ENCODE results near the gene LGALS9B.
"Not testable (repeated sequence)": the region's sequence is repeated elsewhere in the genome, so short reads cannot be mapped to it uniquely, and the experiment has no call there.

LGALS9B gene

GRCh38 chr17:20467447-20467846 is at the start of gene LGALS9B:
Gene LGALS9B, minus strand, starts transcription at chr17:20467539. Its CDS starts 69 bp downstream, at chr17:20467470.
- DNase-seq (ENCODE audit: extremely low spot score); CTCF ChIA-PET; POLR2A ChIA-PET: not testable (repeated sequence)

GRCh38 chr17:20516986-20517385 is 49.6 kb upstream of the LGALS9B start:
- POLR2A ChIA-PET; CTCF ChIA-PET; DNase-seq (ENCODE audit: extremely low spot score): not testable (repeated sequence)

GRCh38 chr17:20515099-20515498 is 47.8 kb upstream of the LGALS9B start:
- POLR2A ChIA-PET; CTCF ChIA-PET; DNase-seq (ENCODE audit: extremely low spot score): not testable (repeated sequence)

DNA sequence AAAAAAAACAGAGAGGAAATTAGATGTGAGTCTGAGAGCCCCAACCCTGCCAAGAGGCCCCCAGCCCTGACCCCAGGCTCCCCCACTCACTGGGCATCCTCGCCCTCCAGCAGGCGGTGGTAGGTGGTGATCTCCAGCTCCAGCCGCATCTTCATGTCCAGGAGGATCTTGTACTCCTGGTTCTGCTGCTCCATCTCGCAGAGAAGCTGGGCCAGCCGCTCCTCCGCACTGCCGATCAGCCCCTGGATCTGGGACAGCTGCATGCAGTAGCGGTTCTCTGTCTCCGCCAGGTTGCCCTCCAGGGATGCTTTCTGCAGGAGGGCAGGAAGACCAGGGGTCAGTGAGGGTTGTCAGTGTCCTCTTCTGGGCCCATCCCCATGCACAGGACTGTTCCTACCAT is 46.2 kb upstream of the LGALS9B start:
- DNase-seq (ENCODE audit: extremely low spot score); CTCF ChIA-PET; POLR2A ChIA-PET: not testable (repeated sequence)

DNA sequence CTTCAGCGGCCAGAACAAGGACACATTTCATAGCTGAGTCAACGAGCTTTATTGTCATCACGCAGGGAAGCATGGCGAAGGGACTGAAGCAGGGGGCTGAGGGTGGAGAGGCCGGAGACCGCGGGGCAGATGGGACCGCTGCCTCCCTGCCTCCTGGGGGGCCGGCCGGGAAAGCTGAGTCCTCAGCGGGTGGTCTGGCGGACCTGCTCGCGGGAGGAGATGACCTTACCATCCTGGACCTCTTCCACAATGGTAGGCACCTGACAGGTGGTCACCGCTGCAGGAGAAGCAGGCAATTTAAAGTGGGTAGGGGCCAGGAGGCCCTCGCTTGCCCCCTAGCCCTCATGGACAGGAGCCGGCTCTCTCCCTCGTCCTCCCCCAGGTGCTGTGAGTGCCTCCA is 45.0 kb upstream of the LGALS9B start:
- DNase-seq (ENCODE audit: extremely low spot score); POLR2A ChIA-PET; CTCF ChIA-PET: not testable (repeated sequence)

DNA sequence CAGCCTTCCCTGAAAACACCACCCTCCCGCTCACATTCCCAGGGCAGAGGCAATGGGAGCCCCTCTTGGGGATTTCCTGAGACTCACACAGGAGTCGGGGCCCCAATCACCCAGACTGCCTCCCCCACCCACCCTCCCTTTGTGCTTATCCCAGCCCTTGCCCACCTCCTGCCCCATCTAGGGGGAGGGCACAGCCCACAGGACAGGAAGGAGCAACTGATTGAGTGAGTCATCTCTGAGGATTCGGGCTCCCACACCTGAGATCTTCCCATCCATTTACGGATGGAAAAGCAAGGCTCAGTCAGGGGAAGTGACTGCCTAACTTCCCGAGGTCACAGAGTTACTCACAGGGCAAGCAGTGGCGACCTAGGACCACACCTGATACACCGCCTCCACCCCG is 44.4 kb upstream of the LGALS9B start:
- POLR2A ChIA-PET, CTCF ChIA-PET: not testable (repeated sequence)

DNA sequence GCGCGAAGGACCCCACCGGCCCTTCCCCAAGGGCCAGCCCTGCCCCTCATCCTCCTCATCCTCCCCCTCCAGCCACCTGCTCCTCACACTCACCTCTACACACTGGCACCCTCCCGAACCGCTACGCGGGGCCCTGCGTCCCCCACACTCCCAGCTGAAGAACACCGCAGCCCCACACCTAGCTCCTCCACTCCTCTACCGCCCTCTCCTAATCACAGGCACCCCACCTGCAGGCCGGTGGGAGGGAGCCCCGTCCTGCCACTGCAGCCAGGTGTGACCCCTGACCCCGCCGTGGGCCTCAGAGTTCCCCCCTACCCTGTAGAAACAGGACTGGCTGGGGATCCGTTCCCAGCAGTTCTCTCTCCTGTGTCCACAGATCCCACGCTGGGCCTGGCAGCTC is 38.0 kb upstream of the LGALS9B start:
- POLR2A ChIA-PET; DNase-seq (ENCODE audit: extremely low spot score); CTCF ChIA-PET: not testable (repeated sequence)

More for the DNA sequence above, 44.4 kb upstream of the LGALS9B start:
- not testable (repeated sequence) for DNase-seq (ENCODE audit: extremely low spot score)

DNA sequence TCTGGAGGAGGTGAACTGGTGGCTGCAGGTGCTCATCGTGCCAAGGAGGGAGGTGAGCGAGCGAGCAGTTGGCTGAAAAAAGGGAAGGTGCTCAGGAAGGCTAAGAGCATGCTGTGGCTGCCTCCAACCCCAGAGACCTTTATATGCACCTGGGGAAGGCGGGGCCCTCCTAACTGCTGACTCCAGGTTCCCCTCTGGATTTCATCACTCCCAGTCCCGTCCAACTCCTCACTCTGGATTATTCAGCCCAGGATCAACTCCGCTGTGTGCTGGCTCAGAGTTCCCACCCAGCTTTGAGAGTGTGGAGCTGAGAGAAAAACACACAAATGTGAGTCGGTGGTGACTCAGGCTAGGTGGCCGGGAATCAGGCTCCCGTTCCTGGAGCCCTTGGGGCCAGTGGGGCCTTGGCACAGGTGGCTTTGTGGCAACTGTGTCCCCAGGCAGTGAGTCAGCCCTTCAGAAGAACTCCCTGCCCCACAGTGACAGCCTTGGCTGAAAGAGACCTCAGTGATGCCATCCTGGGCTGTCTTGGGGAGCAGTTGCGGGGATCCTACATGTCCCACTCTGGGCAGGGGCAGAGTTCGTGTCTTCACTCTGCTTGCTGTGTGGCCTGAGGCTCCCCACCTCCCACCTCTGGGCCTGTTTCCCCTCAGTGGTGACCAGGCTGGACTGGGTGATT is 37.2 kb upstream of the LGALS9B start:
- DNase-seq (ENCODE audit: extremely low spot score); CTCF ChIA-PET; POLR2A ChIA-PET: not testable (repeated sequence)

DNA sequence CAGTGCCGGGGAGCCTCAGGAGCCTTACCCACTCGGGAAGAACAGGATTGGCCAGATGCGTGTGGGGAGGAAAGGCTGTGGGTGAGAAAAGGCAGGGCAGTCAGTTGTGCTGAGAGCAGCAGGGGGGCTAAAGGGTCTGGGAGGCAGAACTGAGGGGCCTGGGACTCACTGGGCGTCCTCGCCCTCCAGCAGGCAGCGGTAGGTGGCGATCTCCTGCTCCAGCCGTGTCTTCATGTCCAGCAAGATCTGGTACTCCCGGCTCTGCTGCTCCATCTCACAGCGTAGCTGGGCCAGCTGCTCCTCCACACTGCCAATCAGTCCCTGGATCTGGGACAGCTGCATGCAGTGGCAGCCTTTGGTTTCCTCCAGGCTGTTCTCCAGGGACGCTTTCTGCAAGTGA is 34.6 kb upstream of the LGALS9B start:
- CTCF ChIA-PET; POLR2A ChIA-PET; DNase-seq (ENCODE audit: extremely low spot score): not testable (repeated sequence)

DNA sequence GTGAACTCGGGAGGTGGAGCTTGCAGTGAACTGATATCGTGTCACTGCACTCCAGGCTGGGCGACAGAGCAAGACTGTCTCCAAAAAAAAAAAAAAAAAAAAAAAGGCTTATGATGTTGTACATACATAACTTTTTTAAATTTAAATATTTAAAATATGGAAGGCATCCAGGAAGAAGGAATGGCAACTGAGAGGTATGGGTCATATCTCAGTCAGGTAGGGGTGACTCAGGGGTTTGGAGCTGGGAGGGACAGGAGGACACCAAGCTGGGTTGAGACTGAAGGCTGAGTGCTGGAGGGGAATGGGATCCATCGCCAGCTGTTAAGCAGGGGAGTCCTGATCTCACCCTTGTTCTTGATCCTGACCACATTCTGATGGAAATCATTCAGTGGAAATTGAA is 33.0 kb upstream of the LGALS9B start:
- DNase-seq (ENCODE audit: extremely low spot score); CTCF ChIA-PET; POLR2A ChIA-PET: not testable (repeated sequence)

DNA sequence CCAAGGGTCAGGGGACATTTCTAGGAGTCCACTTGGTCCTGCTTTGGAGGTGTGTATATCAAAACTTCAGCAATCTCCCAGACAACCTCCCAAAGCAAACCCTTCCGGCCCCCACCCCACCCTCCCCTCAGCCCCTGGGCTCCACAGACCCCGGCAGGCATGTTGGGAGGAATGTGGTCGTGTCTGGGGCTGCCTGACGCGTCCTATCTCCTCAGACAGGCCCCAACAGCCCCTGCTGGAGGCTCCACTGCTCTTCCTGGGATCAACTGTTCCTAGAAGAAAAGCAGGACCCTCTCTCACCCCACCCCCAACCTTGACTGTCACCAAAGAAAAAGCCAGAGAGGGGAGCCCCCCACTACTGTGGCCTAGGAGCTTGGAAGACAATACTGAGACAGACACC is 28.1 kb upstream of the LGALS9B start:
- POLR2A ChIA-PET; DNase-seq (ENCODE audit: extremely low spot score); CTCF ChIA-PET: not testable (repeated sequence)

- CTCF ChIA-PET; POLR2A ChIA-PET; DNase-seq (ENCODE audit: extremely low spot score): not testable (repeated sequence)
These were observed 27.4 kb upstream of the LGALS9B start for GRCh38 chr17:20494735-20495134.

- CTCF ChIA-PET; POLR2A ChIA-PET; DNase-seq (ENCODE audit: extremely low spot score): not testable (repeated sequence)
These were observed 26.8 kb upstream of the LGALS9B start for GRCh38 chr17:20494147-20494546.

DNA sequence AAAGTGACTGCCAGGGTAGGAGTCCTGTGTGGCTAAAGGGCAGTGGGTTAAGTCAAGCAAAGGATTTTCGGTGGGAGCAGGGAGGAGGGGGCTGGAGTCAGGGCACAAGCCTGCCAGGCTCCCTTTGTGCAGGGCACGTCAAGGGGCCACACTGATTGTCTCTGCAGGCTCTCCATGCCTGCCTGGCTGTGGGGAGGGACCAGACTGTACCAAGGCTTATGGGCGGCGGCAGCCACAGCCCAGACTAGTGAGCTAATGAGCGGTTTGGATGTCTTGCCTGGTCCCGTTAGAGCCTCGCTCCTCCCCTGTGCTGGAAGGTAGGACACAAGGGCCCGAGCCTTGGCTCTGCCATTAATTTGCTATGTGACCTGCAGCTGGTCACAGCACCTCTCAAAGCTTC is 25.6 kb upstream of the LGALS9B start:
- CTCF ChIA-PET; POLR2A ChIA-PET; DNase-seq (ENCODE audit: extremely low spot score): not testable (repeated sequence)

GRCh38 chr17:20492099-20492498 is 24.8 kb upstream of the LGALS9B start:
- CTCF ChIA-PET; POLR2A ChIA-PET; DNase-seq (ENCODE audit: extremely low spot score): not testable (repeated sequence)

- DNase-seq (ENCODE audit: extremely low spot score); CTCF ChIA-PET; POLR2A ChIA-PET: not testable (repeated sequence)
These were observed 17.6 kb upstream of the LGALS9B start for GRCh38 chr17:20484930-20485329.

GRCh38 chr17:20479889-20480591 is 12.7 kb upstream of the LGALS9B start:
- CTCF ChIA-PET; POLR2A ChIA-PET; DNase-seq (ENCODE audit: extremely low spot score): not testable (repeated sequence)

- POLR2A ChIA-PET; CTCF ChIA-PET; DNase-seq (ENCODE audit: extremely low spot score): not testable (repeated sequence)
These were observed 10.2 kb upstream of the LGALS9B start for GRCh38 chr17:20477398-20478071.

- POLR2A ChIA-PET; CTCF ChIA-PET; DNase-seq (ENCODE audit: extremely low spot score): not testable (repeated sequence)
These were observed 7.9 kb upstream of the LGALS9B start for GRCh38 chr17:20475137-20475831.

Measured in HEK293T (cell line).